ENCODE data around the gene MIPOL1.

GRCh38 chr14:37237094-37237493, 39.4 kb downstream of the MIPOL1 start:
- TF ChIP-seq GATA2 (IDR thresholded peaks at IDR 0.05; ENCODE audit: low read depth, low read length) (no peak), GATA3 (IDR thresholded peaks at IDR 0.05; ENCODE audit: low read depth, low read length) (no peak)
